GM12874 (cell line): ENCODE measurements around the gene TAMALIN.

Source experiments
- TF ChIP-seq, protein P1 (sequence below): IDR thresholded peaks from 2 replicates; pipeline ENCODE4 v1.5.1; 2011; ENCODE audit warnings: low read depth, mild to moderate bottlenecking, control low read depth, low read length, moderate library complexity; ENCODE audit not compliant: insufficient read depth

Gene TAMALIN

DNA sequence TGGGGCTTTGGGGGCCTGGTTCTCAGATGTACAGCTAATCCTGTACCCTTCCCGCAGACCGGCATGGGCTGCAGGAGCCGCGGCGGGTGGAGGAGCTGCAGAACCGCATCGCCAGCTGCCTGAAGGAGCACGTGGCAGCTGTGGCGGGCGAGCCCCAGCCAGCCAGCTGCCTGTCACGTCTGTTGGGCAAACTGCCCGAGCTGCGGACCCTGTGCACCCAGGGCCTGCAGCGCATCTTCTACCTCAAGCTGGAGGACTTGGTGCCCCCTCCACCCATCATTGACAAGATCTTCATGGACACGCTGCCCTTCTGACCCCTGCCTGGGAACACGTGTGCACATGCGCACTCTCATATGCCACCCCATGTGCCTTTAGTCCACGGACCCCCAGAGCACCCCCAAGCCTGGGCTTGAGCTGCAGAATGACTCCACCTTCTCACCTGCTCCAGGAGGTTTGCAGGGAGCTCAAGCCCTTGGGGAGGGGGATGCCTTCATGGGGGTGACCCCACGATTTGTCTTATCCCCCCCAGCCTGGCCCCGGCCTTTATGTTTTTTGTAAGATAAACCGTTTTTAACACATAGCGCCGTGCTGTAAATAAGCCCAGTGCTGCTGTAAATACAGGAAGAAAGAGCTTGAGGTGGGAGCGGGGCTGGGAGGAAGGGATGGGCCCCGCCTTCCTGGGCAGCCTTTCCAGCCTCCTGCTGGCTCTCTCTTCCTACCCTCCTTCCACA, 52.0 kb downstream of the TAMALIN start:
- TF ChIP-seq, protein P1, sequence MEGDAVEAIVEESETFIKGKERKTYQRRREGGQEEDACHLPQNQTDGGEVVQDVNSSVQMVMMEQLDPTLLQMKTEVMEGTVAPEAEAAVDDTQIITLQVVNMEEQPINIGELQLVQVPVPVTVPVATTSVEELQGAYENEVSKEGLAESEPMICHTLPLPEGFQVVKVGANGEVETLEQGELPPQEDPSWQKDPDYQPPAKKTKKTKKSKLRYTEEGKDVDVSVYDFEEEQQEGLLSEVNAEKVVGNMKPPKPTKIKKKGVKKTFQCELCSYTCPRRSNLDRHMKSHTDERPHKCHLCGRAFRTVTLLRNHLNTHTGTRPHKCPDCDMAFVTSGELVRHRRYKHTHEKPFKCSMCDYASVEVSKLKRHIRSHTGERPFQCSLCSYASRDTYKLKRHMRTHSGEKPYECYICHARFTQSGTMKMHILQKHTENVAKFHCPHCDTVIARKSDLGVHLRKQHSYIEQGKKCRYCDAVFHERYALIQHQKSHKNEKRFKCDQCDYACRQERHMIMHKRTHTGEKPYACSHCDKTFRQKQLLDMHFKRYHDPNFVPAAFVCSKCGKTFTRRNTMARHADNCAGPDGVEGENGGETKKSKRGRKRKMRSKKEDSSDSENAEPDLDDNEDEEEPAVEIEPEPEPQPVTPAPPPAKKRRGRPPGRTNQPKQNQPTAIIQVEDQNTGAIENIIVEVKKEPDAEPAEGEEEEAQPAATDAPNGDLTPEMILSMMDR = no peak

DNA sequence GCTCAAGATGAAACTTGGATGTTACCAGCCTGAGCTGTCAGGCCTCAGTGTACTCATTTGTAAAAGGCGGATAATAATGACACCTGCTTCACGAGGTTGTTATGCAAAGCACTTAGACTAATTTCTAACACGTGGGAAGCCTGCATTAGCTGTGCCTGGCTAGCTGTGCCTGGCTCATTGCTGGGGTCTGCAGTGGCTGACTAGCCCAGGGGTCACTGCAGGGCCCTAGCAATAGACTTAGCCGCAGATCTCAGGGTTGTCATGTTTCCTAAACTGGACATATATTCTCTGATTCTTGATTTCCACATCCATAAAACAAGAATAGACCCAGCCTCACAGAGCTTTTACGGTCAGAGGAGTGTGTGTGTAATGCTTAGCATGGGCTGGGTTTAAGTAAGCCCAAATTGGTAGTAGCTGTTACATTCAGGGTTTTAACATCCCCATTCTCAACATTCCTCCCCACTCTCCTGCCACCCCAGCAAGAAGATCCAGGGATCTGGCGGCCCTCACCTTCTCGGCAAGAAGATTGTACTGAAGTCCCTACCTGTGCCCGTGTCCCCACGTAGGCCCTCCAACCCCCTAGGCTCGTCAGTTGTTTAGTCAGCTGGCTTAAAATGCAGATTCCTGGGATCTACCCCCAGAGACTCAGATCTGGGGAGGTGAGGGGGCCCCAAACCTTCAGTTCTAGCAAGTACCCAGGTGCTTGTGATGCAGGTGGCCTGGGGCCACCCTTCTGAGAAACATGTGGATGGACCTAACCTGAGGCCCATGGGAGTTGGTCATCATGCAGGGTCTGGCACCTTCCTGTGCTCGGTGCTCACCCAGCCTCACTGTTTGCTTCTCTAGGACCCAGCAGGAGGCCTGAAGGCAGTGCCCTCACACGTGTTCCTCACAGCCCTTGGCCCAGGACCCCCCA, 53.1 kb downstream of the TAMALIN start:
- TF ChIP-seq, protein P1 = no peak

DNA sequence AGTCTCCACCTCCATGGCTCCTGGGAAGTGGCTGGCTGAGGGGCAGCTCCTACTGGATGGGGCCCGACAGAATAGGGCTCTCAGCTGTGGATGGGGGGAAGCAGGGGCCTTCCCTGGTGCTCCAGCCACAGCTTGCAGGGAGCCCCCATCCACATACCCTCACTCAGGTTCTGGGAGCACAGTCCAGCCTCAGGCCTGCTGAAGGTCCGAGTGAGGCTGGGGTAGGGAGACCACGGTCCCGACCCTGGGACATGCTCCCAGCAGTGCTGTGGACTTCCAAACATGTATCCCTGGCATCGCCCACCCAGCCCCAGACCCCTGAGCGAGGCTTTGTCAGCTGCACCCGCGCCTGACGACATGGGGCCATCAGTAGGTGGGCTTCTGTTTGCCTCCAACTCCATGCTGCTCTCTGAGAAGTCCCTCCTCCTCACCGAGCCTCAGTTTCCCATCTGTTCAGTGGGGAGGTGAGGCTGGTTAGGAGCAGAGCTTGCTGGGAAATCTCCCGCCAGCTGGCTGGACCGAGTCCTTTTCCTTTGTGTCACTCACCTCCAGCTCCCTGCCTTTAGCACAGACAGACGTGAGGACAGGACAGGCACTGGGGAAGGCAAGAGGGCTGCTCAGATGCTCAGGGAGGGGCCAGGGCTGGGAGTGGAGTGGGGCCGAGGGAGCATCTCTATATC, 53.9 kb downstream of the TAMALIN start:
- TF ChIP-seq, protein P1 = no peak

DNA sequence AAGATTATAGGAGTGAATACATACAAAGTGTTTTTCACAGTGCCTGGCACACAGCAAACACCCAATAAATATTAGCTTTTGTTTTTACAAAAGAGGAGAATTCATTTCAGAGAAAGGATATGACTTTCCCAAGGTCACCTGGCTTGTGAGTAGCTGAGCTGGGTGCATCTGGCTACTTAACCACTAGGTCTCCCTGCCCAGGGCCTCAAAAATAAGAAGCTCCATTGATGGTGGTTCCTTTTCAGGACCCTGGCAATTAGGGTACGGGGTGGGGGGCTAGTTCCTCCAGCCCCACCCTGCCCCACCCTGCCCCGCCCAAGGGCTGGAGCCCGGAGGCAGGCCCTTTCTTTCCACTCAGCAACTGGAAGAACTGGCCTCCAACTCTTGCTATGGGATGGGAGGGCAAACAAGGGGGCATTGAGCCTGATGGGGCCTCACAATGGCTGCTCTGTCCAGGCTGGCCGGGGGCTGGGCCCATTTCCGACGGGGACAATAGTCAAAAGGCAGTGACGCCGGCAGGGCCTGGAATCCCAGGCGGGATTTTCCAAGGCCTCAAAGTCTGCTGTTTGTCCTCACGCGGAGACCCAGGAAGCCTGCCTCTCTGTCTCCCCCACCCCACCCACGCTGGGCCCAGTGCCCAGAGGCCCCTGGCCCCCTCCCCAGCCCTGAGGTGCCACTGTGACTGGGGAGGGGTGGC, 54.9 kb downstream of the TAMALIN start:
- TF ChIP-seq, protein P1 = no peak

DNA sequence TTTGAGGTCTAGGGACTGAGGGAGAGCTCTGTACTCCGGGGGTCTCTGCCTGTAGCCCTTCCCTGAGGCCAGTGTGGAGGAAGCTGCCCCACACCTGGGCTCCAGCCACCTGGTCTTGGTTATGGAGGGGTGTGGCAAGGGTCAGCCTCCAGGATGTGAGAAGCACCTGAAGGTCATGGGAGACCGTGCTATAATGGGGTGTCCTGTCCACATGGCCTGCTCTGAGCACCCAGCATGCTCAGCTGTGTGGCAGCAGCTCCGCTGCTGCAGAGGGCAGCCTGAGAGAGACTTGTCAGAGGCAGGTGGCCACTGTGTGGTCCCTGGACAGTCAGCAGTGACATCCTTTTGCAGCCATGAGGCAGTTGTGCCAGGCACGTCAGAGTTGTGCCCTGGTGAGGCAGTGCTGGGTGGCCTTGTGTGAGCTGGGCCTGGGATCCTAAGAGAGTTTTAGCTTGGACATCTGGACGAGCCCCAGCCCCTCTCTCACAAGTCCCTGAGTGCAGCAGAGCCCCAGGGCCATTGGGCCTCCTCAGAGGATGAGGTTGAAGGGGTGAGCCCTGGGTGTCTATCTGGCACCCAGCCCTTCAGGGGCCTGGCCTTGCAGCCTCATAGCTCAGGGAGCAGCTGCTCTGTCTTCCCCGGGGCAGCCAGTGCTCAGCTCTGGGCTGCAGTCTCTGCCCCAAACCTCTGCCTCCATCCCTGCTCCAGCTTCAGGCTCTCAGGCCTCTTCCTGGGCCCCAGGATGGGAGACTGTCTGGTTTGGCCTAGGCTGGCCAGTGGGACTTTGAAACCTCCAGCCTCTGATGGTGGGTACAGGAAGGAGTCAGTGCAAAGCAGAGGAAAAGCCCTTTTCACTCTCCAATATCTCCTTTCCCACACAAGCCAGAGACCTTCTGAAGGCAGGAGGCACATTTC, 55.7 kb downstream of the TAMALIN start:
- TF ChIP-seq, protein P1 = no peak

DNA sequence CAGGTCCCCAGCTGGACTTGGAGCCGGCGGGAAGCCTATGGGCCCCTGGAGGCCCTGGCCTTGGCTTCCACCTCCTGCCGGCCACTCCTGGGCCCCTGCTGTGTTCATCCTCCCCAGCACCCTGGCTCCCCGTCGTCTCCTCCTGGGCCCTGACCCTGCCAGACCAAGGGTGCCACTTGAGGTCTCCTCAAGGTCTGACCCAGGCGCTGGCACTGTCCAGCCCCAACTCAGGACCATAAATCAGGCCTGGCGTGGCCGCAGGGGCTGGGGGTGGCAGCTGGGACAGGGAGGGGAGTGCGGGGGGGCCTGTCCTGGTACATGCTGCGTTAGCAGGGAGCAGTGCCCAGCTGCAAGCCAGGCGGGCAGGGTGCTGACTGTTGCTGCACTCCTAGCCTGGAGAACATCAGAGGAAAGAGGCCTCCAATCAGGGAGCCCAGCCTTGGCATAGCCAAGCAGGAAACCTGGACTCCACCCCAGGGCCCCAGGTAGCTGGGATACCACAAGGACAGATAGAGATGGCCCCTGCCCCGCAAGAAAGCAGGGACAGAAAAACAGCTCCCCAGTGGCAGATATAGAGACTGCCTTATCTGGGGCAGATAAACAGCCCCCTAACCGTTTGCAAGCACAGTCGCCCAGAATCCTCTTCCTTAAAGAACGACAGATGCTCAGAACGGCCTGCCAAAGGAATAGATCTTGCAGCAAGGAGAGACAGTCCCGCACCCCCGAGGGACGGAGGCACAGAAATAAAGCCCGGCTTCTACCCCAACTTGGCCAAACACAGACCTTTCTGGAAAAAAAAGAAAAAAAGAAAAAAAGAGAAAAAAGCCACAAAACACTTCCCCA, 56.6 kb downstream of the TAMALIN start:
- TF ChIP-seq, protein P1 = no peak
